K562 (cell line): ENCODE measurements around the gene CAMSAP3. TPM values are rescaled to one million over a fixed set of nuclear protein-coding genes. Genes with fewer than 3 reads are reported as not detected.

Experiments
- ATAC-seq: fragments of 200-7000 bp; cut with Tn5 transposase; 3 replicates; pipeline ENCODE4 v1.9.1; 2020; ENCODE audit warnings: moderate library complexity
- BruUV-seq: library from RNA; stranded (reverse); fragments of 400-500 nt; replicated peaks from 2 replicates; lab custom pipeline; 2021; lab: Mats Ljungman, UMichigan
- CTCF ChIA-PET: fragments of 300-600 bp; formaldehyde crosslinking; extraction: SDS; loops from one replicate; lab custom pipeline; 2021; ENCODE audit warnings: low intra/inter-chr PET ratio; lab: Yijun Ruan, JAX
- POLR2A ChIA-PET: fragments of 300-600, 350-650 bp; sonication (Branson Sonifier 250); formaldehyde crosslinking; extraction: SDS; loops from one replicate; lab custom pipeline; 2021; ENCODE audit warnings: antibody characterized with exemption, inconsistent platforms; lab: Yijun Ruan, JAX
- DNase-seq, 4 experiments: peaks; one replicate each; pipeline versions ENCODE4 v3.0.0 to v3.0.0-alpha.2; 2011 to 2018; ENCODE audit warnings: low spot score in 3 of 4, mixed read lengths in 3 of 4; ENCODE audit errors: extremely low read depth in 1 of 4
- FAIRE-seq: peaks from 2 replicates; lab custom pipeline; 2011; peaks lifted over from hg19 to GRCh38; lab: Jason Lieb, UNC
- H2AFZ ChIP-seq: 2 replicates; pipeline ENCODE4 v1.6.0; 2011; ENCODE audit warnings: low read depth, low read length, control low read depth, inconsistent platforms
- H3K27ac ChIP-seq: fragments of 200-600 bp; 3 replicates; pipeline ENCODE4 v1.8.0; 2011; ENCODE audit warnings: low read depth, mild to moderate bottlenecking, control low read depth, inconsistent platforms, low read length, moderate library complexity, mixed read lengths; ENCODE audit errors: extremely low read depth
- H3K27me3 ChIP-seq, 2 experiments: fragments of 300-600 bp in 1 of 2; 2 replicates in 1 of 2; 3 replicates in 1 of 2; pipeline versions ENCODE4 v1.6.0 to v1.8.0; 2011; ENCODE audit warnings: inconsistent platforms in 2 of 2, low read length in 2 of 2, mild to moderate bottlenecking in 1 of 2, mixed read lengths in 1 of 2, moderate library complexity in 1 of 2; ENCODE audit not compliant: control insufficient read depth in 2 of 2, insufficient read depth in 2 of 2
- H3K36me3 ChIP-seq: fragments of 300-600 bp; 3 replicates; pipeline ENCODE4 v1.8.0; 2011; ENCODE audit warnings: mild to moderate bottlenecking, low read length, inconsistent platforms; ENCODE audit not compliant: control insufficient read depth, insufficient read depth
- H3K4me1 ChIP-seq, 2 experiments: fragments of 200-600 bp in 1 of 2; replicated peaks in 1 of 2; 2 replicates in 1 of 2; 3 replicates in 1 of 2; pipeline versions ENCODE4 v1.5.1 to v1.8.0; 2011; ENCODE audit warnings: inconsistent platforms in 2 of 2, low read length in 2 of 2, mild to moderate bottlenecking in 1 of 2, mixed read lengths in 1 of 2, moderate library complexity in 1 of 2; ENCODE audit not compliant: control insufficient read depth in 2 of 2, insufficient read depth in 2 of 2
- H3K4me2 ChIP-seq: 2 replicates; pipeline ENCODE4 v1.6.1; 2011; ENCODE audit warnings: low read length, control low read depth, inconsistent platforms, mixed read lengths; ENCODE audit not compliant: insufficient read depth
- H3K4me3 ChIP-seq: fragments of 200-600 bp; sonication (generic), shearing (Covaris generic); 2 replicates; pipeline ENCODE4 v1.5.1; 2016; ENCODE audit warnings: control low read depth, inconsistent platforms
- H3K79me2 ChIP-seq: fragments of 200-600 bp; 3 replicates; pipeline ENCODE4 v1.8.0; 2011; ENCODE audit warnings: low read length, inconsistent platforms; ENCODE audit not compliant: control insufficient read depth, insufficient read depth
- H3K9ac ChIP-seq, 2 experiments: 2 replicates each; pipeline versions ENCODE4 v1.6.0 to v1.6.1; 2011; ENCODE audit warnings: low read depth in 2 of 2, low read length in 2 of 2, control low read depth in 1 of 2, inconsistent platforms in 1 of 2, mild to moderate bottlenecking in 1 of 2, mixed read lengths in 1 of 2; ENCODE audit not compliant: insufficient read depth in 1 of 2
- H3K9me1 ChIP-seq: one replicate; pipeline ENCODE4 v1.6.0; 2011; ENCODE audit warnings: inconsistent platforms, mild to moderate bottlenecking, low read length, moderate library complexity; ENCODE audit not compliant: control insufficient read depth, insufficient read depth
- H3K9me3 ChIP-seq: replicated peaks from 2 replicates; pipeline ENCODE4 v1.5.1; 2011; ENCODE audit warnings: low read depth, low read length, inconsistent platforms; ENCODE audit not compliant: control insufficient read depth, insufficient read depth
- H4K20me1 ChIP-seq: replicated peaks from 2 replicates; pipeline ENCODE4 v1.6.1; 2011; ENCODE audit warnings: low read length, inconsistent platforms, mixed read lengths; ENCODE audit not compliant: control insufficient read depth, insufficient read depth
- ATF3 ChIP-seq, 2 experiments: fragments of 450-650 bp in 1 of 2; sonication (generic) in 1 of 2; formaldehyde crosslinking in 1 of 2; IDR thresholded peaks in 1 of 2; conservative IDR thresholded peaks in 1 of 2; 2 replicates each; pipeline versions ENCODE4 v1.6.1 to v1.8.1; 2016 to 2023; ENCODE audit warnings: mild to moderate bottlenecking in 2 of 2, moderate library complexity in 2 of 2, inconsistent platforms in 1 of 2, missing genetic modification reagents in 1 of 2
- CEBPG ChIP-seq, 3 experiments: fragments of 200-800 bp in 1 of 3; sonication (Bioruptor generic) in 1 of 3; sonication (generic) in 1 of 3; formaldehyde crosslinking in 1 of 3; IDR thresholded peaks in 2 of 3; conservative IDR thresholded peaks in 1 of 3; 2 replicates each; pipeline versions ENCODE4 v1.6.1 to v1.8.0; 2016 to 2022; ENCODE audit warnings: missing compliant biosample characterization in 2 of 3, missing genetic modification characterization in 2 of 3, mild to moderate bottlenecking in 1 of 3, missing genetic modification reagents in 1 of 3
- KDM2B ChIP-seq: fragments of 250-450 bp; sonication (Bioruptor Pico); IDR thresholded peaks from 2 replicates; pipeline ENCODE4 v1.8.0; 2021; ENCODE audit warnings: mild to moderate bottlenecking, moderate library complexity
- MCM2 ChIP-seq: fragments of 450-650 bp; IDR thresholded peaks from 2 replicates; pipeline ENCODE4 v1.6.1; 2017; ENCODE audit warnings: low read depth, mild to moderate bottlenecking
- NR4A1 ChIP-seq, 2 experiments: fragments of 250-450 bp in 1 of 2; fragments of 450-650 bp in 1 of 2; sonication (Bioruptor Pico) in 1 of 2; IDR thresholded peaks; 2 replicates each; pipeline versions ENCODE4 v1.4.0 to v1.6.1; 2016 to 2020; ENCODE audit warnings: mild to moderate bottlenecking in 2 of 2, missing compliant biosample characterization in 1 of 2, missing genetic modification characterization in 1 of 2, moderate library complexity in 1 of 2
- RBM15 ChIP-seq: fragments of 200-400 bp; formaldehyde crosslinking; IDR thresholded peaks from 2 replicates; pipeline ENCODE4 v1.6.1; 2018; ENCODE audit warnings: mild to moderate bottlenecking, low read length, moderate library complexity; ENCODE audit not compliant: insufficient read depth
- SMAD1 ChIP-seq: fragments of 150-350 bp; IDR thresholded peaks from 2 replicates; pipeline ENCODE4 v1.6.1; 2014; ENCODE audit warnings: low read length, low read depth; ENCODE audit not compliant: partially characterized antibody
- U2AF1 ChIP-seq: fragments of 200-400 bp; formaldehyde crosslinking; optimal IDR thresholded peaks from 2 replicates; pipeline ENCODE3; 2017; ENCODE audit warnings: mild to moderate bottlenecking, low read depth, low read length, moderate library complexity
- WGBS: fragments of 100-300 bp; shearing (Covaris generic); methylation state at CpG from one replicate; pipeline ENCODE4 v1.1.6; 2016; ENCODE audit warnings: low coverage, mixed read lengths; ENCODE audit not compliant: insufficient coverage; ENCODE audit errors: missing lambda C conversion rate; 5-methylcytosine and 5-hydroxymethylcytosine counted together
- in situ Hi-C: fragments of 300-500 bp; cut with MboI; formaldehyde crosslinking; loops from 4 replicates; pipeline ENCODE4 v1.15.0; 2018; ENCODE audit warnings: inconsistent platforms, mixed read lengths
- intact Hi-C: fragments of 100-400 bp; cut with micrococcal nuclease; formaldehyde crosslinking; loops from 2 replicates; pipeline ENCODE4 v1.14.2; 2022
- polyA plus RNA-seq, 8 experiments: library from polyadenylated mRNA; depleted of rRNA in 4 of 8; stranded (reverse) in 5 of 8; unstranded in 3 of 8; fragments of >200 nt; fragmentation: Nextera tagmentation in 2 of 8; fragmentation: Illumina TruSeq in 1 of 8; extraction: Ambion mirVana in 2 of 8; extraction: Trizol in 1 of 8; gene quantifications; 2 replicates each; pipeline versions ENCODE4 v1.2.1 to v1.2.3, GENCODE V29; 2011 to 2014; ENCODE audit warnings: inconsistent platforms in 1 of 8, missing spikeins in 1 of 8
- total RNA-seq, 7 experiments: library from RNA; depleted of rRNA in 6 of 7; stranded (reverse); fragments of >200 nt in 6 of 7; fragmentation: Illumina TruSeq in 2 of 7; extraction: Trizol in 2 of 7; gene quantifications; 2 replicates each; pipeline versions ENCODE4 v1.2.1 to v1.2.3, GENCODE V29; 2011 to 2021; ENCODE audit warnings: low replicate concordance in 1 of 7

The CAMSAP3 gene
- total and polyA plus RNA-seq, 9 of the 15 experiments (the other 6 are each of a cell fraction or from before 2014, with no cell fraction given): 0.01 to 0.89 (median 0.22) TPM; not detected in 1

- H3K9me1 ChIP-seq: no peaks in the 10 kb centered on the region
- WGBS: 30% methylated on average over 8 of the region's 8 CpGs
- no TSS peak for BruUV-seq
- H3K79me2 ChIP-seq: no peaks in the 10 kb centered on the region
- TF ChIP-seq U2AF1: no peak
- no peak for TF ChIP-seq MCM2
- TF ChIP-seq CEBPG (CRISPR knock-in tag; IDR thresholded peaks at IDR 0.05): no peak
- 0 out of 4 replicates have a peak, but pooled peaks of 1 of the 2 experiments have one; percentile 37 for TF ChIP-seq CEBPG (tag; conservative IDR thresholded peaks at IDR 0.05 in 1 of 2, IDR thresholded peaks at IDR 0.05 in 1 of 2)
- no peak for TF ChIP-seq RBM15
- peak; percentile 51; the same call in 1 of the 2 replicates for TF ChIP-seq ATF3 (IDR thresholded peaks at IDR 0.05)
- no peak for TF ChIP-seq ATF3 (CRISPR knock-in tag; conservative IDR thresholded peaks at IDR 0.05)
- no peak for TF ChIP-seq SMAD1
- no peak for TF ChIP-seq KDM2B
- TF ChIP-seq NR4A1 (CRISPR knock-in tag; IDR thresholded peaks at IDR 0.05): no peak
- TF ChIP-seq NR4A1 (tag; IDR thresholded peaks at IDR 0.05): no peak
- ChIA-PET CTCF (no interaction called here), POLR2A (no interaction called here)
- no peak for FAIRE-seq
- in situ Hi-C loops: no loop called here
- no peak overlapping the region for H3K9ac ChIP-seq
- no peaks in the 10 kb centered on the region for H3K9me3 ChIP-seq
- H3K36me3 ChIP-seq: no peaks in the 10 kb centered on the region
- H3K4me2 ChIP-seq: no peak overlapping the region
- intact Hi-C loops: no loop called here
- DNase-seq: no peak
- ATAC-seq: no peak
- H3K4me3 ChIP-seq: no peak overlapping the region
- H2AFZ ChIP-seq: no peak overlapping the region
- no peaks in the 10 kb centered on the region for H4K20me1 ChIP-seq
- peaks cover 2 to 9% of the 10 kb centered on the region in 2 experiments; a peak in 3 of 5 replicates for H3K4me1 ChIP-seq
- peaks cover 4% of the 10 kb centered on the region in 2 experiments; a peak in 2 of 5 replicates for H3K27me3 ChIP-seq
- H3K27ac ChIP-seq: no peak overlapping the region
Observed at GRCh38 chr19:7655581-7655980, 59.9 kb downstream of the CAMSAP3 start.
